ENCODE data around the gene TNFRSF19. TPM values are rescaled to one million over a fixed set of nuclear protein-coding genes. Genes with fewer than 3 reads are reported as not detected.

Gene TNFRSF19
- total RNA-seq, 1 experiment from 2014 or later, result 0.54 TPM

DNA sequence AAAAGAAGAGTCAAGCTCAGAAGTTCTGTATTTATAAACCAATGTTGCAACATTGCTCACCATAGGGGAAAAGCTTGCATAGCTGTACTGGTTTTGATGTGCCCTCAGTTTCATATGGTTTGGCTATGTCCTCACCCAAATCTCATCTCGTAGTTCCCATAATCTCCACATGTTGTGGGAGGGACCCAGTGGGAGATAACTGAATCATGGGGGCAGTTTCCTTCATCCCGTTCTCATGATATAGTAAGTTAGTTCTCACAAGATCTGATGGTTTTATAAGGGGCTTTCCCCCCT, 73.9 kb downstream of the TNFRSF19 start:
- POLR2A ChIA-PET, result no interaction called here
- no peak overlapping the region for H3K4me3 ChIP-seq (ENCODE audit: low read depth in 2 of 2, low read length in 2 of 2)
- ATAC-seq (no peak), DNase-seq (ENCODE audit: low read depth, low spot score) (no peak)
- in situ Hi-C loops (cut with HindIII; ENCODE audit: low pct_unique_long_range_greater_than_20kb, low sequenced_read_pairs), result no loop called here
- no TSS peak for BruUV-seq (replicated peaks)
- H3K4me1 ChIP-seq (ENCODE audit: control insufficient read depth, insufficient read depth, low read length), result no peaks in the 10 kb centered on the region
- no peaks in the 10 kb centered on the region for H3K27me3 ChIP-seq (ENCODE audit: control insufficient read depth, insufficient read depth, low read length)
- H3K9me3 ChIP-seq (ENCODE audit: control insufficient read depth, insufficient read depth, low read depth, low read length), result no peaks in the 10 kb centered on the region
- CTCF ChIA-PET, result no interaction called here
- TF ChIP-seq SIN3A (IDR thresholded peaks at IDR 0.05; ENCODE audit: borderline replicate concordance, insufficient read depth, low read depth, low read length) (no peak), POLR2AphosphoS5 (IDR thresholded peaks at IDR 0.05; ENCODE audit: low read depth, low read length) (no peak), CTCF (IDR thresholded peaks at IDR 0.05) (no peak), TCF7L2 (IDR thresholded peaks at IDR 0.05; ENCODE audit: low read depth, low read length) (no peak)
- TF ChIP-seq, protein P1, sequence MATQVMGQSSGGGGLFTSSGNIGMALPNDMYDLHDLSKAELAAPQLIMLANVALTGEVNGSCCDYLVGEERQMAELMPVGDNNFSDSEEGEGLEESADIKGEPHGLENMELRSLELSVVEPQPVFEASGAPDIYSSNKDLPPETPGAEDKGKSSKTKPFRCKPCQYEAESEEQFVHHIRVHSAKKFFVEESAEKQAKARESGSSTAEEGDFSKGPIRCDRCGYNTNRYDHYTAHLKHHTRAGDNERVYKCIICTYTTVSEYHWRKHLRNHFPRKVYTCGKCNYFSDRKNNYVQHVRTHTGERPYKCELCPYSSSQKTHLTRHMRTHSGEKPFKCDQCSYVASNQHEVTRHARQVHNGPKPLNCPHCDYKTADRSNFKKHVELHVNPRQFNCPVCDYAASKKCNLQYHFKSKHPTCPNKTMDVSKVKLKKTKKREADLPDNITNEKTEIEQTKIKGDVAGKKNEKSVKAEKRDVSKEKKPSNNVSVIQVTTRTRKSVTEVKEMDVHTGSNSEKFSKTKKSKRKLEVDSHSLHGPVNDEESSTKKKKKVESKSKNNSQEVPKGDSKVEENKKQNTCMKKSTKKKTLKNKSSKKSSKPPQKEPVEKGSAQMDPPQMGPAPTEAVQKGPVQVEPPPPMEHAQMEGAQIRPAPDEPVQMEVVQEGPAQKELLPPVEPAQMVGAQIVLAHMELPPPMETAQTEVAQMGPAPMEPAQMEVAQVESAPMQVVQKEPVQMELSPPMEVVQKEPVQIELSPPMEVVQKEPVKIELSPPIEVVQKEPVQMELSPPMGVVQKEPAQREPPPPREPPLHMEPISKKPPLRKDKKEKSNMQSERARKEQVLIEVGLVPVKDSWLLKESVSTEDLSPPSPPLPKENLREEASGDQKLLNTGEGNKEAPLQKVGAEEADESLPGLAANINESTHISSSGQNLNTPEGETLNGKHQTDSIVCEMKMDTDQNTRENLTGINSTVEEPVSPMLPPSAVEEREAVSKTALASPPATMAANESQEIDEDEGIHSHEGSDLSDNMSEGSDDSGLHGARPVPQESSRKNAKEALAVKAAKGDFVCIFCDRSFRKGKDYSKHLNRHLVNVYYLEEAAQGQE (IDR thresholded peaks at IDR 0.05; ENCODE audit: insufficient read depth in 1 of 2, low read depth in 2 of 2, low read length in 1 of 2), result no peak
- H3K27ac ChIP-seq (ENCODE audit: low read length), result no peak overlapping the region
- H3K36me3 ChIP-seq (ENCODE audit: control insufficient read depth, insufficient read depth, low read length), result no peaks in the 10 kb centered on the region
- intact Hi-C loops (cut with micrococcal nuclease; ENCODE audit: unreplicated experiment), result no loop called here

DNA sequence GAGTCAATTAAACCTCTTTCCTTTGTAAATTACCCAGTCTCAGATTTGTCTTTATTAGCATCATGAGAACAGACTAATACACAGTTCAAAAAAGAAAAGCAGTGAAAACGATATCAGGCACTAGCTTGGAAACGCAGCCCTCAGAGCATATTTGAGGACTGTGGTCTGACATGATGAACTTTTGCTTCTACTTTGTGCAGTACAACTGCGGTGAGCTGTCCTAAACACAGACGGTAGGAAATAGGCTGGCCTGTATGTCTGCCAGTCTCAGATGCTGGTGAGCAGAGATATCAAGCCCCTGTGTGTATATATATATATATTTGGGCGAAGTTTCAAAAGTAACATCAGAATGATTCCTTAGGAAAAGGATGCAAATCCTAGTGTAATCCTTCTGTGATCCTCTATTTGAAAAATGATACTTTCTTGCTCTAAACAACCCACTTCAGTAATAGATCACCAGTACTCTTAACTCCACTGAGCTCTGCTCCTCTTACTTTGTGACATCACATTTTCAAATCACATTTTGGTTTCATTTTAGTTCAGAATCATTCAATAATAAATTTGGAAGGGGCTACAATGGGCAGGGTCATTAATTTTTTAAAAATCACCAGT, 74.4 kb downstream of the TNFRSF19 start:
- no TSS peak for BruUV-seq (replicated peaks)
- Histone ChIP-seq H3K36me3 (ENCODE audit: control insufficient read depth, insufficient read depth, low read length) (no peaks in the 10 kb centered on the region), H3K4me1 (ENCODE audit: control insufficient read depth, insufficient read depth, low read length) (no peaks in the 10 kb centered on the region), H3K27ac (ENCODE audit: low read length) (no peak overlapping the region), H3K27me3 (ENCODE audit: control insufficient read depth, insufficient read depth, low read length) (no peaks in the 10 kb centered on the region; the same call in 1 of the 2 replicates), H3K4me3 (ENCODE audit: low read depth in 2 of 2, low read length in 2 of 2) (no peak overlapping the region), H3K9me3 (ENCODE audit: control insufficient read depth, insufficient read depth, low read depth, low read length) (no peaks in the 10 kb centered on the region)
- CTCF ChIA-PET, result no interaction called here
- TF ChIP-seq POLR2AphosphoS5 (IDR thresholded peaks at IDR 0.05; ENCODE audit: low read depth, low read length), result no peak
- no peak for TF ChIP-seq SIN3A (IDR thresholded peaks at IDR 0.05; ENCODE audit: borderline replicate concordance, insufficient read depth, low read depth, low read length)
- no peak for TF ChIP-seq CTCF (IDR thresholded peaks at IDR 0.05)
- no peak for TF ChIP-seq TCF7L2 (IDR thresholded peaks at IDR 0.05; ENCODE audit: low read depth, low read length)
- TF ChIP-seq, protein P1 (IDR thresholded peaks at IDR 0.05; ENCODE audit: insufficient read depth in 1 of 2, low read depth in 2 of 2, low read length in 1 of 2), result no peak
- ATAC-seq (no peak), DNase-seq (ENCODE audit: low read depth, low spot score) (no peak)
- in situ Hi-C loops (cut with HindIII; ENCODE audit: low pct_unique_long_range_greater_than_20kb, low sequenced_read_pairs) (no loop called here), intact Hi-C loops (cut with micrococcal nuclease; ENCODE audit: unreplicated experiment) (no loop called here)
- POLR2A ChIA-PET, result no interaction called here

All from Panc1 (cell line).